ENCODE measurements around the gene NAV2. TPM values are rescaled to one million over a fixed set of nuclear protein-coding genes. Genes with fewer than 3 reads are reported as not detected.

The NAV2 gene
- total RNA-seq, 4 donors from 2014 or later = 9.6 to 40.0 (median 23.1) TPM

GRCh38 chr11:20163783-20164481, 451.3 kb downstream of the NAV2 start:
- Histone ChIP-seq H3K36me3 (no peaks in the 10 kb centered on the region), H3K27me3 (peaks cover 96% of the 10 kb centered on the region), H3K4me3 (peak overlapping the region in 2 of 4 donors; percentile 14 to 18), H3K4me1 (peaks cover 7 to 17% (median 12%) of the 10 kb centered on the region in 4 donors), H3K27ac (no peak overlapping the region), H3K9me3 (no peaks in the 10 kb centered on the region)
- in situ Hi-C loops (cut with MboI; ENCODE audit: low pct_ligation_motif_present in 1 of 4, low pct_unique_long_range_greater_than_20kb in 1 of 4, low sequenced_read_pairs in 3 of 4) = no loop called here
- intact Hi-C loops (cut with DNase I; ENCODE audit: low total_unique reads) = no loop called here
- TF ChIP-seq EP300 (IDR thresholded peaks at IDR 0.05; ENCODE audit: low read depth) (no peak), POLR2AphosphoS5 (IDR thresholded peaks at IDR 0.05) (no peak)
- no peak for DNase-seq
- 23 to 36% methylated on average over 10 to 19 of the region's 26 CpGs for WGBS, 2 donors (ENCODE audit: low coverage in 1 of 2)

Small RNA genes within 50 kb of the gene (small RNA-seq; reads per million reads assigned to genes)
- 0 reads per million in 4 donors for gene MIR4694

Data from transverse colon (tissue), 4 donors.